IMR-90 (cell line): ENCODE measurements around the gene CDK15. TPM values are rescaled to one million over a fixed set of nuclear protein-coding genes. Genes with fewer than 3 reads are reported as not detected.

ENCODE experiments used
- ATAC-seq: fragments of 200-7000 bp; cut with Tn5 transposase; 2 replicates; pipeline ENCODE4 v1.9.1; 2020; ENCODE audit warnings: low read depth, mild to moderate bottlenecking, moderate library complexity
- BruUV-seq: library from RNA; stranded (reverse); fragments of 400-500 nt; replicated peaks from 2 replicates; lab custom pipeline; 2021; lab: Mats Ljungman, UMichigan
- CTCF ChIA-PET: fragments of 300-600 bp; formaldehyde crosslinking; extraction: SDS; loops from one replicate; lab custom pipeline; 2021; ENCODE audit warnings: antibody characterized with exemption; lab: Yijun Ruan, JAX
- POLR2A ChIA-PET: fragments of 300-600 bp; sonication (Branson Sonifier 250); formaldehyde crosslinking; loops from one replicate; lab custom pipeline; 2022; ENCODE audit warnings: antibody characterized with exemption; ENCODE audit not compliant: unreplicated experiment; lab: Charles Lee
- DNase-seq: peaks from one replicate; pipeline ENCODE4 v3.0.0; 2013
- H2AFZ ChIP-seq: replicated peaks from 2 replicates; pipeline ENCODE3; 2013; ENCODE audit warnings: low read length, mild to moderate bottlenecking; ENCODE audit not compliant: poor library complexity
- H2AK5ac ChIP-seq: 2 replicates; pipeline ENCODE4 v1.6.1; 2013; ENCODE audit warnings: low read depth, low read length, inconsistent platforms
- H2AK9ac ChIP-seq: replicated peaks from 2 replicates; pipeline ENCODE3; 2013; ENCODE audit warnings: mild to moderate bottlenecking, low read depth, low read length, moderate library complexity; ENCODE audit not compliant: poor library complexity
- H2BK120ac ChIP-seq: 2 replicates; pipeline ENCODE4 v1.6.1; 2013; ENCODE audit warnings: low read depth, low read length, inconsistent platforms
- H2BK15ac ChIP-seq: 3 replicates; pipeline ENCODE4 v1.6.1; 2013; ENCODE audit warnings: low read depth, low read length, inconsistent platforms
- H2BK20ac ChIP-seq: 2 replicates; pipeline ENCODE4 v1.6.1; 2013; ENCODE audit warnings: low read depth, mild to moderate bottlenecking, inconsistent platforms, low read length, moderate library complexity
- H2BK5ac ChIP-seq: 2 replicates; pipeline ENCODE4 v1.6.1; 2013; ENCODE audit warnings: mild to moderate bottlenecking, low read depth, low read length, inconsistent platforms; ENCODE audit not compliant: poor library complexity, severe bottlenecking
- H3K14ac ChIP-seq: replicated peaks from 2 replicates; pipeline ENCODE4 v1.6.1; 2013; ENCODE audit warnings: low read depth, low read length, inconsistent platforms
- H3K18ac ChIP-seq: 2 replicates; pipeline ENCODE4 v1.6.1; 2013; ENCODE audit warnings: low read depth, low read length, control low read depth
- H3K23ac ChIP-seq: 2 replicates; pipeline ENCODE4 v1.6.1; 2013; ENCODE audit warnings: low read depth, low read length, inconsistent platforms
- H3K27ac ChIP-seq: 2 replicates; pipeline ENCODE4 v1.5.1; 2013; ENCODE audit warnings: mild to moderate bottlenecking, control low read depth, low read length; ENCODE audit not compliant: insufficient read depth
- H3K27me3 ChIP-seq: 2 replicates; pipeline ENCODE4 v1.6.1; 2013; ENCODE audit warnings: low read length; ENCODE audit not compliant: control insufficient read depth, insufficient read depth
- H3K36me3 ChIP-seq: 2 replicates; pipeline ENCODE4 v1.6.1; 2013; ENCODE audit warnings: low read length, mixed read lengths; ENCODE audit not compliant: control insufficient read depth, insufficient read depth
- H3K4ac ChIP-seq: 2 replicates; pipeline ENCODE4 v1.6.1; 2013; ENCODE audit warnings: low read depth, low read length, inconsistent platforms
- H3K4me1 ChIP-seq: 2 replicates; pipeline ENCODE4 v1.6.1; 2013; ENCODE audit warnings: low read length, mixed read lengths; ENCODE audit not compliant: control insufficient read depth, insufficient read depth
- H3K4me2 ChIP-seq: 2 replicates; pipeline ENCODE4 v1.6.1; 2013; ENCODE audit warnings: low read depth, mild to moderate bottlenecking, control low read depth, low read length, moderate library complexity
- H3K4me3 ChIP-seq: 2 replicates; pipeline ENCODE4 v1.5.1; 2013; ENCODE audit warnings: low read depth, mild to moderate bottlenecking, control low read depth, low read length, moderate library complexity; ENCODE audit not compliant: insufficient read depth
- H3K56ac ChIP-seq: 2 replicates; pipeline ENCODE4 v1.6.1; 2013; ENCODE audit warnings: low read length, inconsistent platforms; ENCODE audit not compliant: insufficient read depth; ENCODE audit errors: extremely low read depth
- H3K79me1 ChIP-seq, 2 experiments: 2 replicates each; pipeline ENCODE4 v1.6.1; 2013; ENCODE audit warnings: low read length in 2 of 2, inconsistent platforms in 1 of 2, low read depth in 1 of 2
- H3K9ac ChIP-seq: 2 replicates; pipeline ENCODE4 v1.6.1; 2013; ENCODE audit warnings: low read depth, low read length, control low read depth
- H3K9me1 ChIP-seq: 2 replicates; pipeline ENCODE4 v1.6.1; 2013; ENCODE audit warnings: low read length, inconsistent platforms; ENCODE audit not compliant: insufficient read depth
- H3K9me3 ChIP-seq: 2 replicates; pipeline ENCODE4 v1.6.1; 2013; ENCODE audit warnings: low read length; ENCODE audit not compliant: control insufficient read depth, insufficient read depth
- H4K20me1 ChIP-seq: 2 replicates; pipeline ENCODE4 v1.6.1; 2013; ENCODE audit warnings: low read length, inconsistent platforms; ENCODE audit not compliant: insufficient read depth
- H4K5ac ChIP-seq: 2 replicates; pipeline ENCODE4 v1.6.1; 2013; ENCODE audit warnings: mild to moderate bottlenecking, low read depth, low read length, control low read depth
- H4K8ac ChIP-seq, 2 experiments: 2 replicates each; pipeline ENCODE4 v1.6.1; 2013; ENCODE audit warnings: low read depth in 2 of 2, low read length in 2 of 2, control low read depth in 1 of 2, inconsistent platforms in 1 of 2
- H4K91ac ChIP-seq: 2 replicates; pipeline ENCODE4 v1.6.1; 2013; ENCODE audit warnings: low read depth, low read length, inconsistent platforms; ENCODE audit not compliant: insufficient read depth
- BHLHE40 ChIP-seq: fragments of 150-350 bp; IDR thresholded peaks from 2 replicates; pipeline ENCODE4 v1.6.1; 2016; ENCODE audit warnings: mild to moderate bottlenecking, low read depth, low read length
- CEBPB ChIP-seq: IDR thresholded peaks from 2 replicates; pipeline ENCODE4 v1.6.1; 2012; ENCODE audit warnings: low read depth, low read length, improper control_type of control experiment
- CHD1 ChIP-seq: IDR thresholded peaks from 2 replicates; pipeline ENCODE4 v1.6.1; 2012; ENCODE audit warnings: low read depth, low read length, improper control_type of control experiment
- FOS ChIP-seq: fragments of 150-350 bp; IDR thresholded peaks from 2 replicates; pipeline ENCODE4 v1.6.1; 2016; ENCODE audit warnings: low read depth, low read length
- MAFK ChIP-seq: IDR thresholded peaks from 2 replicates; pipeline ENCODE4 v1.6.1; 2012; ENCODE audit warnings: low read depth, low read length, improper control_type of control experiment
- MAZ ChIP-seq: IDR thresholded peaks from 2 replicates; pipeline ENCODE4 v1.6.1; 2012; ENCODE audit warnings: low read depth, mild to moderate bottlenecking, low read length, improper control_type of control experiment, moderate library complexity, borderline replicate concordance
- MXI1 ChIP-seq: IDR thresholded peaks from 2 replicates; pipeline ENCODE4 v1.6.1; 2012; ENCODE audit warnings: low read depth, mild to moderate bottlenecking, low read length, moderate library complexity, borderline replicate concordance
- NFE2L2 ChIP-seq: fragments of 150-350 bp; IDR thresholded peaks from 2 replicates; pipeline ENCODE4 v1.6.1; 2016; ENCODE audit warnings: low read depth, mild to moderate bottlenecking, low read length
- POLR2A ChIP-seq: IDR thresholded peaks from 2 replicates; pipeline ENCODE4 v1.6.1; 2012; ENCODE audit warnings: mild to moderate bottlenecking, low read depth, low read length
- RAD21 ChIP-seq: IDR thresholded peaks from 2 replicates; pipeline ENCODE4 v1.6.1; 2012; ENCODE audit warnings: low read length, improper control_type of control experiment
- RCOR1 ChIP-seq: IDR thresholded peaks from 2 replicates; pipeline ENCODE4 v1.6.1; 2012; ENCODE audit warnings: mild to moderate bottlenecking, low read length, improper control_type of control experiment; ENCODE audit not compliant: insufficient replicate concordance
- RFX5 ChIP-seq: IDR thresholded peaks from 2 replicates; pipeline ENCODE4 v1.8.0; 2012; ENCODE audit warnings: low read depth, mild to moderate bottlenecking, low read length, moderate library complexity
- SMC3 ChIP-seq: fragments of 150-350 bp; IDR thresholded peaks from 2 replicates; pipeline ENCODE4 v1.6.1; 2016; ENCODE audit warnings: low read depth, mild to moderate bottlenecking, antibody characterized with exemption, low read length, moderate library complexity
- WGBS, 2 experiments: methylation state at CpG; one replicate each; pipeline versions ENCODE4 v1.1.5 to v1.1.7; 2013; ENCODE audit warnings: missing lambda C conversion rate in 2 of 2; ENCODE audit not compliant: insufficient read length in 1 of 2; ENCODE audit errors: extremely low coverage in 2 of 2; 5-methylcytosine and 5-hydroxymethylcytosine counted together
- dilution Hi-C: fragments of 300-500 bp; cut with HindIII; formaldehyde crosslinking; loops from one replicate; pipeline ENCODE4 v1.14.3; 2018; ENCODE audit warnings: low sequenced_read_pairs; ENCODE audit not compliant: unreplicated experiment
- in situ Hi-C: fragments of 300-500 bp; cut with MboI; formaldehyde crosslinking; loops from 3 replicates; pipeline ENCODE4 v1.14.3; 2019; ENCODE audit warnings: low sequenced_read_pairs, inconsistent platforms, mixed read lengths
- intact Hi-C: fragments of 100-400 bp; cut with micrococcal nuclease; formaldehyde crosslinking; loops from 2 replicates; pipeline ENCODE4 v1.10.0; 2022
- polyA plus RNA-seq, 3 experiments: library from polyadenylated mRNA; depleted of rRNA; stranded (reverse); fragments of >200 nt; gene quantifications; 2 replicates each; pipeline ENCODE4 v1.2.3, GENCODE V29; 2012; ENCODE audit warnings: low replicate concordance in 1 of 3
- total RNA-seq: library from RNA; depleted of rRNA; stranded (reverse); fragments of >200 nt; gene quantifications from 2 replicates; pipeline ENCODE4 v1.2.3, GENCODE V29; 2012
- TF ChIP-seq, protein P1 (sequence below): conservative IDR thresholded peaks from 2 replicates; pipeline ENCODE4 v1.5.1; 2012; ENCODE audit warnings: mild to moderate bottlenecking, low read depth, low read length, improper control_type of control experiment
- TF ChIP-seq, protein P2 (sequence below): fragments of 150-350 bp; IDR thresholded peaks from 2 replicates; pipeline ENCODE4 v1.6.1; 2016; ENCODE audit warnings: low read depth, mild to moderate bottlenecking, low read length, moderate library complexity, borderline replicate concordance
- TF ChIP-seq, protein P3 (sequence below): fragments of 150-350 bp; IDR thresholded peaks from 2 replicates; pipeline ENCODE4 v1.6.1; 2017; ENCODE audit warnings: mild to moderate bottlenecking, antibody characterized with exemption, low read length, low read depth

CDK15 gene
- total and polyA plus RNA-seq, 2 of the 4 experiments (the other 2 are of a cell fraction), result 16.1 to 33.0 TPM

GRCh38 chr2:201840726-201841125 lies 34.4 kb downstream of the CDK15 start:
- H3K9me3 ChIP-seq, result peaks cover 5% of the 10 kb centered on the region
- POLR2A ChIA-PET, result no interaction called here

More at GRCh38 chr2:201840726-201841125, 34.4 kb downstream of the CDK15 start:
- TF ChIP-seq, protein P1, sequence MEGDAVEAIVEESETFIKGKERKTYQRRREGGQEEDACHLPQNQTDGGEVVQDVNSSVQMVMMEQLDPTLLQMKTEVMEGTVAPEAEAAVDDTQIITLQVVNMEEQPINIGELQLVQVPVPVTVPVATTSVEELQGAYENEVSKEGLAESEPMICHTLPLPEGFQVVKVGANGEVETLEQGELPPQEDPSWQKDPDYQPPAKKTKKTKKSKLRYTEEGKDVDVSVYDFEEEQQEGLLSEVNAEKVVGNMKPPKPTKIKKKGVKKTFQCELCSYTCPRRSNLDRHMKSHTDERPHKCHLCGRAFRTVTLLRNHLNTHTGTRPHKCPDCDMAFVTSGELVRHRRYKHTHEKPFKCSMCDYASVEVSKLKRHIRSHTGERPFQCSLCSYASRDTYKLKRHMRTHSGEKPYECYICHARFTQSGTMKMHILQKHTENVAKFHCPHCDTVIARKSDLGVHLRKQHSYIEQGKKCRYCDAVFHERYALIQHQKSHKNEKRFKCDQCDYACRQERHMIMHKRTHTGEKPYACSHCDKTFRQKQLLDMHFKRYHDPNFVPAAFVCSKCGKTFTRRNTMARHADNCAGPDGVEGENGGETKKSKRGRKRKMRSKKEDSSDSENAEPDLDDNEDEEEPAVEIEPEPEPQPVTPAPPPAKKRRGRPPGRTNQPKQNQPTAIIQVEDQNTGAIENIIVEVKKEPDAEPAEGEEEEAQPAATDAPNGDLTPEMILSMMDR, result no peak
- TF ChIP-seq RAD21 (no peak), NFE2L2 (no peak), CHD1 (no peak), CEBPB (no peak), MAFK (no peak), FOS (no peak), SMC3 (no peak), BHLHE40 (no peak), RCOR1 (no peak), POLR2A (no peak), MAZ (no peak), MXI1 (no peak), RFX5 (no peak)
- TF ChIP-seq, protein P2, sequence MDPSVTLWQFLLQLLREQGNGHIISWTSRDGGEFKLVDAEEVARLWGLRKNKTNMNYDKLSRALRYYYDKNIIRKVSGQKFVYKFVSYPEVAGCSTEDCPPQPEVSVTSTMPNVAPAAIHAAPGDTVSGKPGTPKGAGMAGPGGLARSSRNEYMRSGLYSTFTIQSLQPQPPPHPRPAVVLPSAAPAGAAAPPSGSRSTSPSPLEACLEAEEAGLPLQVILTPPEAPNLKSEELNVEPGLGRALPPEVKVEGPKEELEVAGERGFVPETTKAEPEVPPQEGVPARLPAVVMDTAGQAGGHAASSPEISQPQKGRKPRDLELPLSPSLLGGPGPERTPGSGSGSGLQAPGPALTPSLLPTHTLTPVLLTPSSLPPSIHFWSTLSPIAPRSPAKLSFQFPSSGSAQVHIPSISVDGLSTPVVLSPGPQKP, result no peak
- TF ChIP-seq, protein P3, sequence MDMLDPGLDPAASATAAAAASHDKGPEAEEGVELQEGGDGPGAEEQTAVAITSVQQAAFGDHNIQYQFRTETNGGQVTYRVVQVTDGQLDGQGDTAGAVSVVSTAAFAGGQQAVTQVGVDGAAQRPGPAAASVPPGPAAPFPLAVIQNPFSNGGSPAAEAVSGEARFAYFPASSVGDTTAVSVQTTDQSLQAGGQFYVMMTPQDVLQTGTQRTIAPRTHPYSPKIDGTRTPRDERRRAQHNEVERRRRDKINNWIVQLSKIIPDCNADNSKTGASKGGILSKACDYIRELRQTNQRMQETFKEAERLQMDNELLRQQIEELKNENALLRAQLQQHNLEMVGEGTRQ, result no peak
- no peak overlapping the region for H3K4me2 ChIP-seq
- H3K4ac ChIP-seq, result peak overlapping the region; percentile 31; the same call in 1 of the 2 replicates
- peak overlapping the region; percentile 91 for H2BK5ac ChIP-seq
- H2AFZ ChIP-seq, result no peak overlapping the region
- no peak overlapping the region for H3K56ac ChIP-seq
- no peaks in the 10 kb centered on the region for H3K9me1 ChIP-seq
- BruUV-seq, result no TSS peak
- peak overlapping the region; percentile 80 for H2BK20ac ChIP-seq
- H2BK15ac ChIP-seq, result no peak overlapping the region
- ATAC-seq (no peak), DNase-seq (no peak)
- H3K27ac ChIP-seq, result no peak overlapping the region
- H3K79me1 ChIP-seq, result peaks cover 0 to 3% of the 10 kb centered on the region in 2 experiments; a peak in 1 of 4 replicates
- H3K14ac ChIP-seq, result no peak overlapping the region
- H3K4me3 ChIP-seq, result no peak overlapping the region
- no peak overlapping the region for H4K91ac ChIP-seq
- H3K36me3 ChIP-seq, result no peaks in the 10 kb centered on the region
- H4K8ac ChIP-seq, result no peak overlapping the region
- no peak overlapping the region; the same call in 1 of the 2 replicates for H3K18ac ChIP-seq
- CTCF ChIA-PET, result interaction anchor here (0.6 kb wide), 1 partner anchor 117 kb away, joined by 3 read pairs; no protein-coding TSS in a partner anchor
- H4K20me1 ChIP-seq, result no peaks in the 10 kb centered on the region
- intact Hi-C loops, result no loop called here
- in situ Hi-C loops, result no loop called here
- H3K9ac ChIP-seq, result no peak overlapping the region
- H4K5ac ChIP-seq, result no peak overlapping the region
- H3K4me1 ChIP-seq, result peaks cover 9% of the 10 kb centered on the region
- H3K23ac ChIP-seq, result no peak overlapping the region
- no peak overlapping the region for H2AK9ac ChIP-seq
- peak overlapping the region; percentile 79 for H2BK120ac ChIP-seq
- H3K27me3 ChIP-seq, result no peaks in the 10 kb centered on the region
- H2AK5ac ChIP-seq, result no peak overlapping the region
- dilution Hi-C loops, result no loop called here
- WGBS, 2 experiments, result no CpG with 5 or more reads among the region's 1 CpG
